ENCODE results near the gene LPAR2. TPM values are rescaled to one million over a fixed set of nuclear protein-coding genes. Genes with fewer than 3 reads are reported as not detected.
"Not testable (repeated sequence)": the region's sequence is repeated elsewhere in the genome, so short reads cannot be mapped to it uniquely, and the experiment has no call there.

LPAR2 gene
- polyA plus RNA-seq, 3 donors: 1.9 to 108 (median 2.2) TPM

DNA sequence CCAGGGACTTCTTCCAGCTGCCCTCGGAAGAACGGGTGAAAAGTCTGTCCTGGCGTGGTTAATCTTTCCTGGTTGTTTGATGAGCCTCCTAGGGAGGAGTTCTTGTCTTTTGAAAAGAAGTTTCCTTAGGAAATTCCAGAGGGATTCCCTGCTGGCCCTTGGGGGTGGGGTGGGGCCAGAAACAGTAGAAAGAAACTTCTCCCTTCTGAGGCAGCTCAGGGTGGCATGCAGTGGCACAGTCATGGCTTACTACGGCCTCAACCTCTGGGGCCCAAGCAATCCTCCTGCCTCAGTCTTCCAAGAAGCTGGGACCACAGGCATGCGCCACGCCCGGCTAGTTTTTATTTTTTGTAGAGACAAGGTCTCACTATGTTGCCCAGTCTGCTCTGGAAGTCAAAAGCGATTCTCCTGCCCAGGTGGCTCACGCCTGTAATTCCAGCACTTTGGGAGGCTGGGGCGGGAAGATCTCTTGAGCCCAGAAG lies 42.1 kb upstream of the LPAR2 start:
- Mint-ChIP-seq H3K9me3 (peaks cover 25 to 53% (median 43%) of the 10 kb centered on the region in 7 donors), H3K4me3 (peak overlapping the region in 1 of 2 donors; percentile 94), H3K27me3 (ENCODE audit: low read depth in 3 of 3) (peaks cover 0 to 2% (median 0%) of the 10 kb centered on the region in 3 donors), H3K27ac (peak overlapping the region in 1 of 7 donors; percentile 40), H3K4me1 (peaks cover 19% of the 10 kb centered on the region), H3K36me3 (peaks cover 29 to 44% of the 10 kb centered on the region in 2 donors)
- Histone ChIP-seq H3K9me3 (replicated peaks in 1 of 2; ENCODE audit: control insufficient read depth in 1 of 2, insufficient read depth in 1 of 2, low read length in 2 of 2) (peaks cover 34 to 47% of the 10 kb centered on the region in 2 donors), H3K4me3 (replicated peaks in 1 of 3; ENCODE audit: low read depth in 2 of 3, low read length in 3 of 3) (peak overlapping the region in 1 of 3 experiments; percentile 97), H3K27me3 (ENCODE audit: control insufficient read depth in 2 of 2, insufficient read depth in 2 of 2, low read length in 2 of 2) (no peaks in the 10 kb centered on the region), H2AFZ (ENCODE audit: insufficient read depth, low read depth, low read length, poor library complexity, severe bottlenecking) (no peak overlapping the region), H3K79me2 (ENCODE audit: insufficient read depth, low read length) (peaks cover 59% of the 10 kb centered on the region), H3K4me1 (ENCODE audit: control insufficient read depth in 1 of 2, insufficient read depth in 2 of 2, low read length in 2 of 2) (peaks cover 13 to 22% of the 10 kb centered on the region in 2 donors), H4K20me1 (ENCODE audit: insufficient read depth, low read length) (no peaks in the 10 kb centered on the region), H3K4me2 (replicated peaks; ENCODE audit: extremely low read depth, low read length, poor library complexity, severe bottlenecking) (peak overlapping the region; percentile 99), H3K9ac (ENCODE audit: insufficient read depth, low read length, poor library complexity, severe bottlenecking) (no peak overlapping the region), H3K36me3 (replicated peaks in 1 of 2; ENCODE audit: control insufficient read depth in 1 of 2, insufficient read depth in 2 of 2, low read length in 2 of 2) (peaks cover 17 to 27% of the 10 kb centered on the region in 2 donors), H3K27ac (ENCODE audit: low read depth in 1 of 2, low read length in 2 of 2) (no peak overlapping the region)
- DNase-seq: no peak
- TF ChIP-seq, protein P1, sequence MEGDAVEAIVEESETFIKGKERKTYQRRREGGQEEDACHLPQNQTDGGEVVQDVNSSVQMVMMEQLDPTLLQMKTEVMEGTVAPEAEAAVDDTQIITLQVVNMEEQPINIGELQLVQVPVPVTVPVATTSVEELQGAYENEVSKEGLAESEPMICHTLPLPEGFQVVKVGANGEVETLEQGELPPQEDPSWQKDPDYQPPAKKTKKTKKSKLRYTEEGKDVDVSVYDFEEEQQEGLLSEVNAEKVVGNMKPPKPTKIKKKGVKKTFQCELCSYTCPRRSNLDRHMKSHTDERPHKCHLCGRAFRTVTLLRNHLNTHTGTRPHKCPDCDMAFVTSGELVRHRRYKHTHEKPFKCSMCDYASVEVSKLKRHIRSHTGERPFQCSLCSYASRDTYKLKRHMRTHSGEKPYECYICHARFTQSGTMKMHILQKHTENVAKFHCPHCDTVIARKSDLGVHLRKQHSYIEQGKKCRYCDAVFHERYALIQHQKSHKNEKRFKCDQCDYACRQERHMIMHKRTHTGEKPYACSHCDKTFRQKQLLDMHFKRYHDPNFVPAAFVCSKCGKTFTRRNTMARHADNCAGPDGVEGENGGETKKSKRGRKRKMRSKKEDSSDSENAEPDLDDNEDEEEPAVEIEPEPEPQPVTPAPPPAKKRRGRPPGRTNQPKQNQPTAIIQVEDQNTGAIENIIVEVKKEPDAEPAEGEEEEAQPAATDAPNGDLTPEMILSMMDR (IDR thresholded peaks at IDR 0.05): no peak
- WGBS (ENCODE audit: insufficient coverage): 97% methylated on average over 7 of the region's 10 CpGs
- intact Hi-C loops (cut with micrococcal nuclease): loop anchor here (5.0 to 10.0 kb wide), 2 partner anchors 107 to 225 kb away; no protein-coding TSS in a partner anchor

- DNase-seq: peak; percentile 85 to 91 (median 86)
- H3K36me3 ChIP-seq (replicated peaks in 1 of 2; ENCODE audit: control insufficient read depth in 1 of 2, insufficient read depth in 2 of 2, low read length in 2 of 2): peaks cover 7 to 14% of the 10 kb centered on the region in 2 donors
- peak within 1 kb of the TSS; percentile 66 to 97 (median 84) for H3K4me3 ChIP-seq (replicated peaks in 1 of 3; ENCODE audit: low read depth in 2 of 3, low read length in 3 of 3)
- peak within 1 kb of the TSS; percentile 78 to 85 for H3K27ac ChIP-seq (ENCODE audit: low read depth in 1 of 2, low read length in 2 of 2)
- H3K4me1 ChIP-seq (ENCODE audit: control insufficient read depth in 1 of 2, insufficient read depth in 2 of 2, low read length in 2 of 2): peaks cover 13 to 28% of the 10 kb centered on the region in 2 donors
- intact Hi-C loops (cut with micrococcal nuclease): loop anchor here (5.0 to 10.0 kb wide), 4 partner anchors 64 to 236 kb away; partner anchors contain the start of genes ZNF14 (in 1 of the 2), ZNF506 (in 1 of the 2) and ZNF93 (in 1 of the 2)
- H2AFZ ChIP-seq (ENCODE audit: insufficient read depth, low read depth, low read length, poor library complexity, severe bottlenecking): peak within 1 kb of the TSS; percentile 99
- peaks cover 20 to 30% of the 10 kb centered on the region in 2 donors for H3K36me3 Mint-ChIP-seq
- H3K27me3 ChIP-seq (ENCODE audit: control insufficient read depth in 2 of 2, insufficient read depth in 2 of 2, low read length in 2 of 2): no peaks in the 10 kb centered on the region
- H3K9me3 Mint-ChIP-seq: peaks cover 18 to 43% (median 28%) of the 10 kb centered on the region in 7 donors
- TF ChIP-seq, protein P1 (IDR thresholded peaks at IDR 0.05): no peak
- peaks cover 48% of the 10 kb centered on the region for H3K79me2 ChIP-seq (ENCODE audit: insufficient read depth, low read length)
- peaks cover 23 to 33% of the 10 kb centered on the region in 2 donors for H3K9me3 ChIP-seq (replicated peaks in 1 of 2; ENCODE audit: control insufficient read depth in 1 of 2, insufficient read depth in 1 of 2, low read length in 2 of 2)
- H3K27ac Mint-ChIP-seq: peak within 1 kb of the TSS; percentile 87 to 95 (median 94)
- H4K20me1 ChIP-seq (ENCODE audit: insufficient read depth, low read length): no peaks in the 10 kb centered on the region
- peak within 1 kb of the TSS; percentile 94 to 99 for H3K4me3 Mint-ChIP-seq
- peak within 1 kb of the TSS; percentile 94 for H3K9ac ChIP-seq (ENCODE audit: insufficient read depth, low read length, poor library complexity, severe bottlenecking)
- peaks cover 19% of the 10 kb centered on the region for H3K4me1 Mint-ChIP-seq
- H3K4me2 ChIP-seq (replicated peaks; ENCODE audit: extremely low read depth, low read length, poor library complexity, severe bottlenecking): peak within 1 kb of the TSS; percentile 99
- WGBS (ENCODE audit: insufficient coverage): under 1% methylated on average over 36 of the region's 36 CpGs
- H3K27me3 Mint-ChIP-seq (ENCODE audit: low read depth in 3 of 3): peaks cover 0 to 2% (median 0%) of the 10 kb centered on the region in 3 donors
Observed at GRCh38 chr19:19668230-19669012, 40.4 kb upstream of the LPAR2 start, which contains the start of gene ZNF101. Gene ZNF101, plus strand, starts transcription at chr19:19668839. Its CDS starts 125 bp downstream, at chr19:19668964.

DNA sequence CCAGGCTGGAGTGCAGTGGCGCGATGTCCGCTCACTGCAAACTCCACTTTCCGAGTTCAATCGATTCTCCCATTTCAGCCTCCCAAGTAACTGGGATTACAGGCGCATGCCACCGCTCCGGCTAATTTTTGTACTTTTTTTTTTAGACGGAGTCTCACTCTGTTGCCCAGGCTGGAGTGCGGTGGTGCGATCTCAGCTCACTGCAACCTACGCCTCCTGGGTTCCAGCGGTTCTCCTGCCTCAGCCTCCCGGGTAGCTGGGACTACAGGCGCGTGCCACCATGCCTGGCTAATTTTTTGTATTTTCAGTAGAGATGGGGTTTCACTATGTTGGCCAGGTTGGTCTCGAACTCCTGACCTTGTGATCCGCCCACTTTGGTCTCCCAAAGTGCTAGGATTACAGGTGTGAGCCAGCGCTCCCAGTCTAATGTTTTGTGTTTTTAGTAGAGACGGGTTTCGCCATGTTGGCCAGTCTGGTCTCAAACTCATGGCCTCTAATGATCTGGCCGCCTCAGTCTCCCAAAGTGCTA lies 37.5 kb upstream of the LPAR2 start:
- peaks cover under 1 to 18% (median 2%) of the 10 kb centered on the region in 7 donors for H3K9me3 Mint-ChIP-seq
- not testable (repeated sequence) for H4K20me1 ChIP-seq (ENCODE audit: insufficient read depth, low read length); H3K4me2 ChIP-seq (replicated peaks; ENCODE audit: extremely low read depth, low read length, poor library complexity, severe bottlenecking); H2AFZ ChIP-seq (ENCODE audit: insufficient read depth, low read depth, low read length, poor library complexity, severe bottlenecking); H3K27ac ChIP-seq (ENCODE audit: low read depth in 1 of 2, low read length in 2 of 2); H3K9ac ChIP-seq (ENCODE audit: insufficient read depth, low read length, poor library complexity, severe bottlenecking); H3K27ac Mint-ChIP-seq; DNase-seq; H3K27me3 Mint-ChIP-seq (ENCODE audit: low read depth in 3 of 3); H3K4me3 ChIP-seq (replicated peaks in 1 of 3; ENCODE audit: low read depth in 2 of 3, low read length in 3 of 3); H3K4me3 Mint-ChIP-seq; H3K36me3 ChIP-seq (replicated peaks in 1 of 2; ENCODE audit: control insufficient read depth in 1 of 2, insufficient read depth in 2 of 2, low read length in 2 of 2); H3K27me3 ChIP-seq (ENCODE audit: control insufficient read depth in 2 of 2, insufficient read depth in 2 of 2, low read length in 2 of 2); H3K9me3 ChIP-seq (replicated peaks in 1 of 2; ENCODE audit: control insufficient read depth in 1 of 2, insufficient read depth in 1 of 2, low read length in 2 of 2); H3K36me3 Mint-ChIP-seq
- H3K4me1 Mint-ChIP-seq: peaks cover 41% of the 10 kb centered on the region
- intact Hi-C loops (cut with micrococcal nuclease): loop anchor here (5.0 to 10.0 kb wide), 4 partner anchors 67 to 239 kb away; partner anchors contain the start of genes ZNF14 (in 1 of the 2), ZNF506 (in 1 of the 2) and ZNF93 (in 1 of the 2)
- H3K4me1 ChIP-seq (ENCODE audit: control insufficient read depth in 1 of 2, insufficient read depth in 2 of 2, low read length in 2 of 2): peaks cover 36 to 52% of the 10 kb centered on the region in 2 donors
- WGBS (ENCODE audit: insufficient coverage): 98% methylated on average over 15 of the region's 22 CpGs
- peaks cover 51% of the 10 kb centered on the region for H3K79me2 ChIP-seq (ENCODE audit: insufficient read depth, low read length)
